Central memory CD8-positive, alpha-beta T cell (primary cell): Measurements from ENCODE around the gene ABHD4.
A peak's percentile ranks its signal among the peaks of the same experiment; 100 is the strongest.
"Not testable (repeated sequence)": the region's sequence is repeated elsewhere in the genome, so short reads cannot be mapped to it uniquely, and the experiment has no call there.

Experiments
- ATAC-seq: fragments of 150-1000 bp; cut with Tn5 transposase; replicated peaks from 2 replicates; pipeline ENCODE4 v1.10.0; 2022; ENCODE audit warnings: mild to moderate bottlenecking, moderate FRiP score, moderate number of reproducible peaks; ENCODE audit not compliant: poor library complexity, severe bottlenecking; ENCODE audit errors: extremely low read depth
- DNase-seq, 2 donors: peaks; one replicate each; pipeline ENCODE4 v3.0.0; 2021; ENCODE audit warnings: low spot score in 2 of 2
- H3K27ac Mint-ChIP-seq: one replicate; pipeline ENCODE4 v1.8.0; 2022; ENCODE audit warnings: low read depth, mild to moderate bottlenecking, moderate library complexity, mixed read lengths
- H3K27me3 Mint-ChIP-seq: one replicate; pipeline ENCODE4 v1.8.0; 2022; ENCODE audit warnings: mixed read lengths
- H3K36me3 Mint-ChIP-seq: one replicate; pipeline ENCODE4 v1.8.0; 2022; ENCODE audit warnings: mild to moderate bottlenecking, moderate library complexity, mixed read lengths; ENCODE audit not compliant: insufficient read depth
- H3K4me1 Mint-ChIP-seq: one replicate; pipeline ENCODE4 v1.8.0; 2022; ENCODE audit warnings: mixed read lengths
- H3K4me3 Mint-ChIP-seq: one replicate; pipeline ENCODE4 v1.8.0; 2022; ENCODE audit warnings: mild to moderate bottlenecking, moderate library complexity, mixed read lengths
- H3K9me3 Mint-ChIP-seq: one replicate; pipeline ENCODE4 v1.8.0; 2022; ENCODE audit warnings: mixed read lengths

ABHD4 gene

GRCh38 chr14:22598099-22598895 is at the start of gene ABHD4:
ABHD4 (plus strand) TSS chr14:22598300; CDS start chr14:22598307, 7 bp downstream.
- DNase-seq (peak; percentile 32 to 33), ATAC-seq (peak; percentile 83)
- H3K27me3 Mint-ChIP-seq, result peaks cover 9% of the 10 kb centered on the region
- no peaks in the 10 kb centered on the region for H3K9me3 Mint-ChIP-seq
- H3K36me3 Mint-ChIP-seq, result peaks cover 6% of the 10 kb centered on the region
- peak within 1 kb of the TSS; percentile 94 for H3K27ac Mint-ChIP-seq
- peak within 1 kb of the TSS; percentile 98 for H3K4me3 Mint-ChIP-seq
- peaks cover 36% of the 10 kb centered on the region for H3K4me1 Mint-ChIP-seq

GRCh38 chr14:22549324-22549962 is 48.7 kb upstream of the ABHD4 start:
- H3K4me3 Mint-ChIP-seq, result peak overlapping the region; percentile 77

GRCh38 chr14:22549981-22550673 is 48.0 kb upstream of the ABHD4 start:
- Mint-ChIP-seq H3K4me3 (peak overlapping the region; percentile 77), H3K27me3 (no peaks in the 10 kb centered on the region), H3K27ac (peak overlapping the region; percentile 100), H3K36me3 (peaks cover 90% of the 10 kb centered on the region), H3K9me3 (no peaks in the 10 kb centered on the region), H3K4me1 (peaks cover 95% of the 10 kb centered on the region)
- ATAC-seq (peak; percentile 68), DNase-seq (peak in 1 of 2 donors; percentile 55)

More at GRCh38 chr14:22549324-22549962, 48.7 kb upstream of the ABHD4 start:
- Mint-ChIP-seq H3K36me3 (peaks cover 92% of the 10 kb centered on the region), H3K4me1 (peaks cover 95% of the 10 kb centered on the region), H3K9me3 (no peaks in the 10 kb centered on the region), H3K27me3 (no peaks in the 10 kb centered on the region), H3K27ac (peak overlapping the region; percentile 100)
- no peak for DNase-seq
- no peak for ATAC-seq

GRCh38 chr14:22551605-22551997 is 46.5 kb upstream of the ABHD4 start:
- Mint-ChIP-seq H3K27me3 (peaks cover 8% of the 10 kb centered on the region), H3K4me1 (peaks cover 97% of the 10 kb centered on the region), H3K27ac (peak overlapping the region; percentile 100), H3K36me3 (peaks cover 90% of the 10 kb centered on the region), H3K4me3 (peak overlapping the region; percentile 77), H3K9me3 (no peaks in the 10 kb centered on the region)
- ATAC-seq (no peak), DNase-seq (no peak)

GRCh38 chr14:22552001-22552826 is 45.9 kb upstream of the ABHD4 start:
- peaks cover 97% of the 10 kb centered on the region for H3K4me1 Mint-ChIP-seq
- H3K9me3 Mint-ChIP-seq, result no peaks in the 10 kb centered on the region
- ATAC-seq (no peak), DNase-seq (no peak)
- H3K27ac Mint-ChIP-seq, result peak overlapping the region; percentile 100
- peak overlapping the region; percentile 77 for H3K4me3 Mint-ChIP-seq
- peaks cover 90% of the 10 kb centered on the region for H3K36me3 Mint-ChIP-seq
- H3K27me3 Mint-ChIP-seq, result peaks cover 9% of the 10 kb centered on the region

- H3K36me3 Mint-ChIP-seq, result peaks cover 90% of the 10 kb centered on the region
- DNase-seq (no peak), ATAC-seq (no peak)
- H3K9me3 Mint-ChIP-seq, result no peaks in the 10 kb centered on the region
- H3K27me3 Mint-ChIP-seq, result peaks cover 9% of the 10 kb centered on the region
- peak overlapping the region; percentile 77 for H3K4me3 Mint-ChIP-seq
- peak overlapping the region; percentile 100 for H3K27ac Mint-ChIP-seq
- H3K4me1 Mint-ChIP-seq, result peaks cover 97% of the 10 kb centered on the region
Measured at GRCh38 chr14:22552827-22553076, 45.3 kb upstream of the ABHD4 start.

- no peaks in the 10 kb centered on the region for H3K9me3 Mint-ChIP-seq
- DNase-seq (no peak), ATAC-seq (no peak)
- peaks cover 87% of the 10 kb centered on the region for H3K36me3 Mint-ChIP-seq
- H3K27me3 Mint-ChIP-seq, result peaks cover 9% of the 10 kb centered on the region
- H3K27ac Mint-ChIP-seq, result peak overlapping the region; percentile 100
- H3K4me1 Mint-ChIP-seq, result peaks cover 97% of the 10 kb centered on the region
- peak overlapping the region; percentile 73 for H3K4me3 Mint-ChIP-seq
Measured at GRCh38 chr14:22553445-22553844, 44.7 kb upstream of the ABHD4 start.

- ATAC-seq, DNase-seq, H3K27me3 Mint-ChIP-seq, H3K9me3 Mint-ChIP-seq: not testable (repeated sequence)
- H3K27ac Mint-ChIP-seq, result peak overlapping the region; percentile 100
- peaks cover 97% of the 10 kb centered on the region for H3K4me1 Mint-ChIP-seq
- H3K4me3 Mint-ChIP-seq, result peak overlapping the region; percentile 73
- peaks cover 84% of the 10 kb centered on the region for H3K36me3 Mint-ChIP-seq
Measured at GRCh38 chr14:22553861-22554497, 44.1 kb upstream of the ABHD4 start.

- Mint-ChIP-seq H3K9me3 (no peaks in the 10 kb centered on the region), H3K4me1 (peaks cover 96% of the 10 kb centered on the region), H3K27me3 (peaks cover 9% of the 10 kb centered on the region), H3K4me3 (peak overlapping the region; percentile 84), H3K27ac (peak overlapping the region; percentile 100), H3K36me3 (peaks cover 77% of the 10 kb centered on the region)
- DNase-seq, result no peak
- no peak for ATAC-seq
Measured at GRCh38 chr14:22554498-22555383, 43.4 kb upstream of the ABHD4 start.

- Mint-ChIP-seq H3K27ac (peak overlapping the region; percentile 100), H3K4me1 (peaks cover 96% of the 10 kb centered on the region), H3K27me3 (peaks cover 9% of the 10 kb centered on the region), H3K36me3 (peaks cover 69% of the 10 kb centered on the region), H3K9me3 (no peaks in the 10 kb centered on the region), H3K4me3 (peak overlapping the region; percentile 84)
- DNase-seq (no peak), ATAC-seq (no peak)
Measured at GRCh38 chr14:22555384-22556011, 42.6 kb upstream of the ABHD4 start.
